IMR-90 (cell line): ENCODE data around the gene LRRC4C. TPM values are rescaled to one million over a fixed set of nuclear protein-coding genes. Genes with fewer than 3 reads are reported as not detected.

Experiments used
- ATAC-seq: fragments of 200-7000 bp; cut with Tn5 transposase; 2 replicates; pipeline ENCODE4 v1.9.1; 2020; ENCODE audit warnings: low read depth, mild to moderate bottlenecking, moderate library complexity
- BruUV-seq: library from RNA; stranded (reverse); fragments of 400-500 nt; replicated peaks from 2 replicates; lab custom pipeline; 2021; lab: Mats Ljungman, UMichigan
- CTCF ChIA-PET: fragments of 300-600 bp; formaldehyde crosslinking; extraction: SDS; loops from one replicate; lab custom pipeline; 2021; ENCODE audit warnings: antibody characterized with exemption; lab: Yijun Ruan, JAX
- POLR2A ChIA-PET: fragments of 300-600 bp; sonication (Branson Sonifier 250); formaldehyde crosslinking; loops from one replicate; lab custom pipeline; 2022; ENCODE audit warnings: antibody characterized with exemption; ENCODE audit not compliant: unreplicated experiment; lab: Charles Lee
- DNase-seq: peaks from one replicate; pipeline ENCODE4 v3.0.0; 2013
- H2AFZ ChIP-seq: replicated peaks from 2 replicates; pipeline ENCODE3; 2013; ENCODE audit warnings: low read length, mild to moderate bottlenecking; ENCODE audit not compliant: poor library complexity
- H2AK5ac ChIP-seq: 2 replicates; pipeline ENCODE4 v1.6.1; 2013; ENCODE audit warnings: low read depth, low read length, inconsistent platforms
- H2AK9ac ChIP-seq: replicated peaks from 2 replicates; pipeline ENCODE3; 2013; ENCODE audit warnings: mild to moderate bottlenecking, low read depth, low read length, moderate library complexity; ENCODE audit not compliant: poor library complexity
- H2BK120ac ChIP-seq: 2 replicates; pipeline ENCODE4 v1.6.1; 2013; ENCODE audit warnings: low read depth, low read length, inconsistent platforms
- H2BK15ac ChIP-seq: 3 replicates; pipeline ENCODE4 v1.6.1; 2013; ENCODE audit warnings: low read depth, low read length, inconsistent platforms
- H2BK20ac ChIP-seq: 2 replicates; pipeline ENCODE4 v1.6.1; 2013; ENCODE audit warnings: low read depth, mild to moderate bottlenecking, inconsistent platforms, low read length, moderate library complexity
- H2BK5ac ChIP-seq: 2 replicates; pipeline ENCODE4 v1.6.1; 2013; ENCODE audit warnings: mild to moderate bottlenecking, low read depth, low read length, inconsistent platforms; ENCODE audit not compliant: poor library complexity, severe bottlenecking
- H3K14ac ChIP-seq: replicated peaks from 2 replicates; pipeline ENCODE4 v1.6.1; 2013; ENCODE audit warnings: low read depth, low read length, inconsistent platforms
- H3K18ac ChIP-seq: 2 replicates; pipeline ENCODE4 v1.6.1; 2013; ENCODE audit warnings: low read depth, low read length, control low read depth
- H3K23ac ChIP-seq: 2 replicates; pipeline ENCODE4 v1.6.1; 2013; ENCODE audit warnings: low read depth, low read length, inconsistent platforms
- H3K27ac ChIP-seq: 2 replicates; pipeline ENCODE4 v1.5.1; 2013; ENCODE audit warnings: mild to moderate bottlenecking, control low read depth, low read length; ENCODE audit not compliant: insufficient read depth
- H3K27me3 ChIP-seq: 2 replicates; pipeline ENCODE4 v1.6.1; 2013; ENCODE audit warnings: low read length; ENCODE audit not compliant: control insufficient read depth, insufficient read depth
- H3K36me3 ChIP-seq: 2 replicates; pipeline ENCODE4 v1.6.1; 2013; ENCODE audit warnings: low read length, mixed read lengths; ENCODE audit not compliant: control insufficient read depth, insufficient read depth
- H3K4ac ChIP-seq: 2 replicates; pipeline ENCODE4 v1.6.1; 2013; ENCODE audit warnings: low read depth, low read length, inconsistent platforms
- H3K4me1 ChIP-seq: 2 replicates; pipeline ENCODE4 v1.6.1; 2013; ENCODE audit warnings: low read length, mixed read lengths; ENCODE audit not compliant: control insufficient read depth, insufficient read depth
- H3K4me2 ChIP-seq: 2 replicates; pipeline ENCODE4 v1.6.1; 2013; ENCODE audit warnings: low read depth, mild to moderate bottlenecking, control low read depth, low read length, moderate library complexity
- H3K4me3 ChIP-seq: 2 replicates; pipeline ENCODE4 v1.5.1; 2013; ENCODE audit warnings: low read depth, mild to moderate bottlenecking, control low read depth, low read length, moderate library complexity; ENCODE audit not compliant: insufficient read depth
- H3K56ac ChIP-seq: 2 replicates; pipeline ENCODE4 v1.6.1; 2013; ENCODE audit warnings: low read length, inconsistent platforms; ENCODE audit not compliant: insufficient read depth; ENCODE audit errors: extremely low read depth
- H3K79me1 ChIP-seq, 2 experiments: 2 replicates each; pipeline ENCODE4 v1.6.1; 2013; ENCODE audit warnings: low read length in 2 of 2, inconsistent platforms in 1 of 2, low read depth in 1 of 2
- H3K9ac ChIP-seq: 2 replicates; pipeline ENCODE4 v1.6.1; 2013; ENCODE audit warnings: low read depth, low read length, control low read depth
- H3K9me1 ChIP-seq: 2 replicates; pipeline ENCODE4 v1.6.1; 2013; ENCODE audit warnings: low read length, inconsistent platforms; ENCODE audit not compliant: insufficient read depth
- H3K9me3 ChIP-seq: 2 replicates; pipeline ENCODE4 v1.6.1; 2013; ENCODE audit warnings: low read length; ENCODE audit not compliant: control insufficient read depth, insufficient read depth
- H4K20me1 ChIP-seq: 2 replicates; pipeline ENCODE4 v1.6.1; 2013; ENCODE audit warnings: low read length, inconsistent platforms; ENCODE audit not compliant: insufficient read depth
- H4K5ac ChIP-seq: 2 replicates; pipeline ENCODE4 v1.6.1; 2013; ENCODE audit warnings: mild to moderate bottlenecking, low read depth, low read length, control low read depth
- H4K8ac ChIP-seq, 2 experiments: 2 replicates each; pipeline ENCODE4 v1.6.1; 2013; ENCODE audit warnings: low read depth in 2 of 2, low read length in 2 of 2, control low read depth in 1 of 2, inconsistent platforms in 1 of 2
- H4K91ac ChIP-seq: 2 replicates; pipeline ENCODE4 v1.6.1; 2013; ENCODE audit warnings: low read depth, low read length, inconsistent platforms; ENCODE audit not compliant: insufficient read depth
- BHLHE40 ChIP-seq: fragments of 150-350 bp; IDR thresholded peaks from 2 replicates; pipeline ENCODE4 v1.6.1; 2016; ENCODE audit warnings: mild to moderate bottlenecking, low read depth, low read length
- CEBPB ChIP-seq: IDR thresholded peaks from 2 replicates; pipeline ENCODE4 v1.6.1; 2012; ENCODE audit warnings: low read depth, low read length, improper control_type of control experiment
- CHD1 ChIP-seq: IDR thresholded peaks from 2 replicates; pipeline ENCODE4 v1.6.1; 2012; ENCODE audit warnings: low read depth, low read length, improper control_type of control experiment
- FOS ChIP-seq: fragments of 150-350 bp; IDR thresholded peaks from 2 replicates; pipeline ENCODE4 v1.6.1; 2016; ENCODE audit warnings: low read depth, low read length
- MAFK ChIP-seq: IDR thresholded peaks from 2 replicates; pipeline ENCODE4 v1.6.1; 2012; ENCODE audit warnings: low read depth, low read length, improper control_type of control experiment
- MAZ ChIP-seq: IDR thresholded peaks from 2 replicates; pipeline ENCODE4 v1.6.1; 2012; ENCODE audit warnings: low read depth, mild to moderate bottlenecking, low read length, improper control_type of control experiment, moderate library complexity, borderline replicate concordance
- MXI1 ChIP-seq: IDR thresholded peaks from 2 replicates; pipeline ENCODE4 v1.6.1; 2012; ENCODE audit warnings: low read depth, mild to moderate bottlenecking, low read length, moderate library complexity, borderline replicate concordance
- NFE2L2 ChIP-seq: fragments of 150-350 bp; IDR thresholded peaks from 2 replicates; pipeline ENCODE4 v1.6.1; 2016; ENCODE audit warnings: low read depth, mild to moderate bottlenecking, low read length
- POLR2A ChIP-seq: IDR thresholded peaks from 2 replicates; pipeline ENCODE4 v1.6.1; 2012; ENCODE audit warnings: mild to moderate bottlenecking, low read depth, low read length
- RAD21 ChIP-seq: IDR thresholded peaks from 2 replicates; pipeline ENCODE4 v1.6.1; 2012; ENCODE audit warnings: low read length, improper control_type of control experiment
- RCOR1 ChIP-seq: IDR thresholded peaks from 2 replicates; pipeline ENCODE4 v1.6.1; 2012; ENCODE audit warnings: mild to moderate bottlenecking, low read length, improper control_type of control experiment; ENCODE audit not compliant: insufficient replicate concordance
- RFX5 ChIP-seq: IDR thresholded peaks from 2 replicates; pipeline ENCODE4 v1.8.0; 2012; ENCODE audit warnings: low read depth, mild to moderate bottlenecking, low read length, moderate library complexity
- SMC3 ChIP-seq: fragments of 150-350 bp; IDR thresholded peaks from 2 replicates; pipeline ENCODE4 v1.6.1; 2016; ENCODE audit warnings: low read depth, mild to moderate bottlenecking, antibody characterized with exemption, low read length, moderate library complexity
- WGBS, 2 experiments: methylation state at CpG; one replicate each; pipeline versions ENCODE4 v1.1.5 to v1.1.7; 2013; ENCODE audit warnings: missing lambda C conversion rate in 2 of 2; ENCODE audit not compliant: insufficient read length in 1 of 2; ENCODE audit errors: extremely low coverage in 2 of 2; 5-methylcytosine and 5-hydroxymethylcytosine counted together
- dilution Hi-C: fragments of 300-500 bp; cut with HindIII; formaldehyde crosslinking; loops from one replicate; pipeline ENCODE4 v1.14.3; 2018; ENCODE audit warnings: low sequenced_read_pairs; ENCODE audit not compliant: unreplicated experiment
- in situ Hi-C: fragments of 300-500 bp; cut with MboI; formaldehyde crosslinking; loops from 3 replicates; pipeline ENCODE4 v1.14.3; 2019; ENCODE audit warnings: low sequenced_read_pairs, inconsistent platforms, mixed read lengths
- intact Hi-C: fragments of 100-400 bp; cut with micrococcal nuclease; formaldehyde crosslinking; loops from 2 replicates; pipeline ENCODE4 v1.10.0; 2022
- polyA plus RNA-seq, 3 experiments: library from polyadenylated mRNA; depleted of rRNA; stranded (reverse); fragments of >200 nt; gene quantifications; 2 replicates each; pipeline ENCODE4 v1.2.3, GENCODE V29; 2012; ENCODE audit warnings: low replicate concordance in 1 of 3
- total RNA-seq: library from RNA; depleted of rRNA; stranded (reverse); fragments of >200 nt; gene quantifications from 2 replicates; pipeline ENCODE4 v1.2.3, GENCODE V29; 2012
- TF ChIP-seq, protein P1 (sequence below): fragments of 150-350 bp; IDR thresholded peaks from 2 replicates; pipeline ENCODE4 v1.6.1; 2017; ENCODE audit warnings: mild to moderate bottlenecking, antibody characterized with exemption, low read length, low read depth
- TF ChIP-seq, protein P2 (sequence below): fragments of 150-350 bp; IDR thresholded peaks from 2 replicates; pipeline ENCODE4 v1.6.1; 2016; ENCODE audit warnings: low read depth, mild to moderate bottlenecking, low read length, moderate library complexity, borderline replicate concordance
- TF ChIP-seq, protein P3 (sequence below): conservative IDR thresholded peaks from 2 replicates; pipeline ENCODE4 v1.5.1; 2012; ENCODE audit warnings: mild to moderate bottlenecking, low read depth, low read length, improper control_type of control experiment

LRRC4C gene
- total and polyA plus RNA-seq, 2 of the 4 experiments (the other 2 are of a cell fraction): under 0.01 to 0.03 TPM

DNA sequence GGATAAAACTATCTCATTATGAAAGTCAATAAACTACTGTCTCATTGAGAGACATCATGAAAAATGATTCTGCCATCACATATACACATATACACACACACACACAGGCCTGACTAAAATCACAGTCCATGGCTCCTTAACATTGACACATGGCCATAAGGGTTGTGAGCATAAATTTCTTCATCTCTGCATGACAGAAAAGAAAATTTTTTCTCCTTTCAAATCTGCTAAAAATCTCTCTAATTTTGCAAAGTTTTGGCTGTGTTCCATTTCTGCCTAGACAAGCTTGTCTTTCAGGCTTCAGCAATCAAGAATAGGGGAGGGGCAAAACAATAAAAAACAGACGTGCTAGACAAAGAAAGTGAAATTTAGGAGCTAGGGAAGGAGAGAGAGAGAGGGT lies 324.5 kb downstream of the LRRC4C start:
- Histone ChIP-seq H3K4me3 (no peak overlapping the region), H2AK9ac (no peak overlapping the region), H2BK20ac (no peak overlapping the region), H3K9me1 (no peaks in the 10 kb centered on the region), H2BK5ac (no peak overlapping the region), H3K79me1 (no peaks in the 10 kb centered on the region), H4K8ac (no peak overlapping the region), H3K27ac (no peak overlapping the region), H2AFZ (no peak overlapping the region), H3K27me3 (no peaks in the 10 kb centered on the region), H2BK15ac (no peak overlapping the region), H3K4me2 (no peak overlapping the region), H4K20me1 (no peaks in the 10 kb centered on the region), H4K91ac (no peak overlapping the region), H2AK5ac (no peak overlapping the region), H4K5ac (no peak overlapping the region), H3K4ac (no peak overlapping the region), H3K18ac (no peak overlapping the region), H2BK120ac (no peak overlapping the region), H3K9ac (no peak overlapping the region), H3K56ac (no peak overlapping the region), H3K9me3 (no peaks in the 10 kb centered on the region; the same call in none of the 2 replicates), H3K36me3 (no peaks in the 10 kb centered on the region), H3K4me1 (no peaks in the 10 kb centered on the region), H3K23ac (no peak overlapping the region), H3K14ac (no peak overlapping the region)
- no TSS peak for BruUV-seq
- ATAC-seq (no peak), DNase-seq (no peak)
- ChIA-PET POLR2A (no interaction called here), CTCF (no interaction called here)
- in situ Hi-C loops (no loop called here), intact Hi-C loops (no loop called here), dilution Hi-C loops (no loop called here)
- TF ChIP-seq SMC3: no peak
- TF ChIP-seq, protein P1, sequence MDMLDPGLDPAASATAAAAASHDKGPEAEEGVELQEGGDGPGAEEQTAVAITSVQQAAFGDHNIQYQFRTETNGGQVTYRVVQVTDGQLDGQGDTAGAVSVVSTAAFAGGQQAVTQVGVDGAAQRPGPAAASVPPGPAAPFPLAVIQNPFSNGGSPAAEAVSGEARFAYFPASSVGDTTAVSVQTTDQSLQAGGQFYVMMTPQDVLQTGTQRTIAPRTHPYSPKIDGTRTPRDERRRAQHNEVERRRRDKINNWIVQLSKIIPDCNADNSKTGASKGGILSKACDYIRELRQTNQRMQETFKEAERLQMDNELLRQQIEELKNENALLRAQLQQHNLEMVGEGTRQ: no peak
- TF ChIP-seq RAD21: no peak
- TF ChIP-seq MXI1: no peak
- no peak for TF ChIP-seq BHLHE40
- no peak for TF ChIP-seq MAFK
- TF ChIP-seq, protein P2, sequence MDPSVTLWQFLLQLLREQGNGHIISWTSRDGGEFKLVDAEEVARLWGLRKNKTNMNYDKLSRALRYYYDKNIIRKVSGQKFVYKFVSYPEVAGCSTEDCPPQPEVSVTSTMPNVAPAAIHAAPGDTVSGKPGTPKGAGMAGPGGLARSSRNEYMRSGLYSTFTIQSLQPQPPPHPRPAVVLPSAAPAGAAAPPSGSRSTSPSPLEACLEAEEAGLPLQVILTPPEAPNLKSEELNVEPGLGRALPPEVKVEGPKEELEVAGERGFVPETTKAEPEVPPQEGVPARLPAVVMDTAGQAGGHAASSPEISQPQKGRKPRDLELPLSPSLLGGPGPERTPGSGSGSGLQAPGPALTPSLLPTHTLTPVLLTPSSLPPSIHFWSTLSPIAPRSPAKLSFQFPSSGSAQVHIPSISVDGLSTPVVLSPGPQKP: no peak
- no peak for TF ChIP-seq RFX5
- no peak for TF ChIP-seq FOS
- TF ChIP-seq MAZ: no peak
- TF ChIP-seq RCOR1: no peak
- TF ChIP-seq CHD1: no peak
- TF ChIP-seq, protein P3, sequence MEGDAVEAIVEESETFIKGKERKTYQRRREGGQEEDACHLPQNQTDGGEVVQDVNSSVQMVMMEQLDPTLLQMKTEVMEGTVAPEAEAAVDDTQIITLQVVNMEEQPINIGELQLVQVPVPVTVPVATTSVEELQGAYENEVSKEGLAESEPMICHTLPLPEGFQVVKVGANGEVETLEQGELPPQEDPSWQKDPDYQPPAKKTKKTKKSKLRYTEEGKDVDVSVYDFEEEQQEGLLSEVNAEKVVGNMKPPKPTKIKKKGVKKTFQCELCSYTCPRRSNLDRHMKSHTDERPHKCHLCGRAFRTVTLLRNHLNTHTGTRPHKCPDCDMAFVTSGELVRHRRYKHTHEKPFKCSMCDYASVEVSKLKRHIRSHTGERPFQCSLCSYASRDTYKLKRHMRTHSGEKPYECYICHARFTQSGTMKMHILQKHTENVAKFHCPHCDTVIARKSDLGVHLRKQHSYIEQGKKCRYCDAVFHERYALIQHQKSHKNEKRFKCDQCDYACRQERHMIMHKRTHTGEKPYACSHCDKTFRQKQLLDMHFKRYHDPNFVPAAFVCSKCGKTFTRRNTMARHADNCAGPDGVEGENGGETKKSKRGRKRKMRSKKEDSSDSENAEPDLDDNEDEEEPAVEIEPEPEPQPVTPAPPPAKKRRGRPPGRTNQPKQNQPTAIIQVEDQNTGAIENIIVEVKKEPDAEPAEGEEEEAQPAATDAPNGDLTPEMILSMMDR: no peak
- no peak for TF ChIP-seq NFE2L2
- TF ChIP-seq CEBPB: no peak
- TF ChIP-seq POLR2A: no peak
- WGBS, 2 experiments: 0% methylated on average over 1 of the region's 1 CpG; no CpG with 5 or more reads in 1 of the 2 experiments
